GM23338 (cell line): Measurements from ENCODE around the gene PIK3IP1. TPM values are rescaled to one million over a fixed set of nuclear protein-coding genes. Genes with fewer than 3 reads are reported as not detected.

ENCODE experiments used
- ATAC-seq: fragments of 200-7000 bp; cut with Tn5 transposase; 3 replicates; pipeline ENCODE4 v1.9.1; 2020
- DNase-seq: peaks from one replicate; pipeline ENCODE4 v3.0.0-alpha.2; 2015; ENCODE audit warnings: low spot score
- H2AFZ ChIP-seq: fragments of 200-600 bp; sonication (generic); 2 replicates; pipeline ENCODE4 v1.8.0; 2016; ENCODE audit warnings: antibody characterized with exemption, mild to moderate bottlenecking, moderate library complexity
- H3F3A ChIP-seq: fragments of 200-600 bp; sonication (generic); replicated peaks from 2 replicates; pipeline ENCODE4 v1.8.0; 2017; ENCODE audit warnings: antibody characterized with exemption, mixed run types, low read depth
- H3K27ac ChIP-seq: fragments of 200-600 bp; sonication (generic); 2 replicates; pipeline ENCODE4 v1.6.1; 2016; ENCODE audit warnings: low read depth
- H3K27me3 ChIP-seq: fragments of 200-600 bp; sonication (generic); 2 replicates; pipeline ENCODE4 v1.8.0; 2016; ENCODE audit warnings: mild to moderate bottlenecking, mixed run types, moderate library complexity; ENCODE audit not compliant: insufficient read depth
- H3K36me3 ChIP-seq: fragments of 200-600 bp; sonication (generic); 2 replicates; pipeline ENCODE4 v1.8.0; 2016; ENCODE audit warnings: mild to moderate bottlenecking; ENCODE audit not compliant: insufficient read depth
- H3K4me1 ChIP-seq: fragments of 200-600 bp; sonication (generic); 2 replicates; pipeline ENCODE4 v1.8.0; 2016; ENCODE audit warnings: mild to moderate bottlenecking, moderate library complexity; ENCODE audit not compliant: insufficient read depth
- H3K4me2 ChIP-seq: fragments of 200-600 bp; sonication (generic); 2 replicates; pipeline ENCODE4 v1.7.1; 2017; ENCODE audit warnings: mixed run types
- H3K4me3 ChIP-seq: fragments of 200-600 bp; sonication (generic); 2 replicates; pipeline ENCODE4 v1.6.1; 2016; ENCODE audit warnings: mixed run types
- H3K79me2 ChIP-seq: fragments of 200-600 bp; sonication (generic); replicated peaks from 2 replicates; pipeline ENCODE4 v1.8.0; 2017; ENCODE audit warnings: mild to moderate bottlenecking; ENCODE audit not compliant: insufficient read depth
- H3K9me2 ChIP-seq: fragments of 200-600 bp; sonication (generic); 2 replicates; pipeline ENCODE4 v1.8.0; 2017; ENCODE audit not compliant: insufficient read depth
- H4K20me1 ChIP-seq: fragments of 200-600 bp; sonication (generic); replicated peaks from 2 replicates; pipeline ENCODE4 v1.8.0; 2017; ENCODE audit warnings: mild to moderate bottlenecking; ENCODE audit not compliant: insufficient read depth
- H3K27ac Mint-ChIP-seq: 2 replicates; pipeline ENCODE4 v1.8.0; 2020; ENCODE audit warnings: inconsistent platforms, mild to moderate bottlenecking, moderate library complexity, mixed read lengths
- H3K27me3 Mint-ChIP-seq: 3 replicates; pipeline ENCODE4 v1.8.0; 2022; ENCODE audit warnings: low read depth, mild to moderate bottlenecking, moderate library complexity, mixed read lengths, inconsistent platforms; ENCODE audit not compliant: insufficient read depth, poor library complexity
- H3K36me3 Mint-ChIP-seq: 3 replicates; pipeline ENCODE4 v1.8.0; 2021; ENCODE audit warnings: low read depth, mild to moderate bottlenecking, inconsistent platforms, moderate library complexity, mixed read lengths
- H3K4me1 Mint-ChIP-seq: 3 replicates; pipeline ENCODE4 v1.8.0; 2020; ENCODE audit warnings: mild to moderate bottlenecking, inconsistent platforms, mixed read lengths
- H3K4me3 Mint-ChIP-seq: 3 replicates; pipeline ENCODE4 v1.8.0; 2021; ENCODE audit warnings: moderate library complexity, mild to moderate bottlenecking, inconsistent platforms, mixed read lengths
- H3K9me3 Mint-ChIP-seq: 3 replicates; pipeline ENCODE4 v1.8.0; 2020; ENCODE audit warnings: moderate library complexity, mild to moderate bottlenecking, inconsistent platforms, mixed read lengths
- CREB1 ChIP-seq: fragments of 250-450 bp; sonication (Bioruptor Pico); IDR thresholded peaks from 2 replicates; pipeline ENCODE4 v1.5.0; 2020; ENCODE audit warnings: low read depth, mild to moderate bottlenecking, moderate library complexity
- CTCF ChIP-seq, 2 experiments: fragments of 200-600 bp in 1 of 2; sonication (generic) in 1 of 2; conservative IDR thresholded peaks; 2 replicates each; pipeline versions ENCODE4 v1.5.1 to v1.6.1; 2016 to 2017; ENCODE audit warnings: antibody characterized with exemption in 2 of 2, low read depth in 2 of 2, mild to moderate bottlenecking in 2 of 2, moderate library complexity in 1 of 2
- ETS1 ChIP-seq: IDR thresholded peaks from 2 replicates; pipeline ENCODE4 v1.6.1; 2016; ENCODE audit warnings: antibody characterized with exemption
- EZH2 ChIP-seq: fragments of 200-600 bp; sonication (generic); IDR thresholded peaks from one replicate; pipeline ENCODE4 v1.8.0; 2017; ENCODE audit warnings: antibody characterized with exemption, mild to moderate bottlenecking, low read depth; ENCODE audit not compliant: unreplicated experiment
- EZH2phosphoT487 ChIP-seq: fragments of 200-600 bp; sonication (generic); IDR thresholded peaks from one replicate; pipeline ENCODE4 v1.8.1; 2018; ENCODE audit warnings: antibody characterized with exemption; ENCODE audit not compliant: unreplicated experiment
- JUNB ChIP-seq: IDR thresholded peaks from one replicate; pipeline ENCODE4 v1.6.1; 2016; ENCODE audit warnings: antibody characterized with exemption; ENCODE audit not compliant: unreplicated experiment
- NANOG ChIP-seq: IDR thresholded peaks from 2 replicates; pipeline ENCODE4 v1.6.1; 2016; ENCODE audit warnings: antibody characterized with exemption, borderline replicate concordance
- POLR2AphosphoS5 ChIP-seq: IDR thresholded peaks from 2 replicates; pipeline ENCODE4 v1.6.1; 2016; ENCODE audit warnings: antibody characterized with exemption, low read depth
- ZNF114 ChIP-seq: fragments of 250-450 bp; sonication (Bioruptor Pico); IDR thresholded peaks from 2 replicates; pipeline ENCODE4 v1.5.0; 2020; ENCODE audit warnings: mild to moderate bottlenecking, moderate library complexity
- ZNF331 ChIP-seq: fragments of 250-450 bp; sonication (Bioruptor Pico); IDR thresholded peaks from 2 replicates; pipeline ENCODE4 v1.5.0; 2020; ENCODE audit warnings: low read depth, mild to moderate bottlenecking, moderate library complexity
- polyA plus RNA-seq: library from polyadenylated mRNA; unstranded; fragments of >200 nt; fragmentation: Nextera tagmentation; extraction: Ambion mirVana; gene quantifications from 2 replicates; pipeline ENCODE4 v1.2.1, GENCODE V29; 2016
- total RNA-seq: library from RNA; depleted of rRNA; stranded (reverse); fragments of >200 nt; shearing (Covaris generic); gene quantifications from 2 replicates; pipeline ENCODE4 v1.2.3, GENCODE V29; 2014
- TF ChIP-seq, protein P1 (sequence below): IDR thresholded peaks from one replicate; pipeline ENCODE4 v1.6.1; 2018; ENCODE audit warnings: antibody characterized with exemption; ENCODE audit not compliant: unreplicated experiment

The PIK3IP1 gene
- total and polyA plus RNA-seq, 2 experiments from 2014 or later = 1.1 to 2.2 TPM

DNA sequence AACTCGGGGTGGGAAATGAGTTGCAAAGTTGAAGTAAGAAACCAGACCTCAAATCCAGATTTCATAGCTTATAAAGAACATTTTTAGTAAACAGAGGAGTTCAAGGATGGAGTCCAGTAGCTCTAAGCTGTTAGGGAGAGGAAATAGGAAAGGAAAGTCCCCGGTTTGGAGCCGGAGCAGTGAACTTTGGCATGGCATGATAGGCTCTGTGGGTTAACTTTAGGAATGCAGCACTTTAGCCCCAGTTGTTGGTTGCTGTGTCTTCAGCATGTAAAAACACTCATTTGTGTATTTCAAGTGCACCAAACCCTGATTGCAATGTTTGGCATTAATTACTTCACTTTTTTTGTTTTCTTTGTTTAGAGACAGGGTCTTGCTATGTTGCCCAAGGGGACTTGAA lies 8.6 kb upstream of the PIK3IP1 start:
- no peaks in the 10 kb centered on the region for H3K4me1 Mint-ChIP-seq
- TF ChIP-seq, protein P1, sequence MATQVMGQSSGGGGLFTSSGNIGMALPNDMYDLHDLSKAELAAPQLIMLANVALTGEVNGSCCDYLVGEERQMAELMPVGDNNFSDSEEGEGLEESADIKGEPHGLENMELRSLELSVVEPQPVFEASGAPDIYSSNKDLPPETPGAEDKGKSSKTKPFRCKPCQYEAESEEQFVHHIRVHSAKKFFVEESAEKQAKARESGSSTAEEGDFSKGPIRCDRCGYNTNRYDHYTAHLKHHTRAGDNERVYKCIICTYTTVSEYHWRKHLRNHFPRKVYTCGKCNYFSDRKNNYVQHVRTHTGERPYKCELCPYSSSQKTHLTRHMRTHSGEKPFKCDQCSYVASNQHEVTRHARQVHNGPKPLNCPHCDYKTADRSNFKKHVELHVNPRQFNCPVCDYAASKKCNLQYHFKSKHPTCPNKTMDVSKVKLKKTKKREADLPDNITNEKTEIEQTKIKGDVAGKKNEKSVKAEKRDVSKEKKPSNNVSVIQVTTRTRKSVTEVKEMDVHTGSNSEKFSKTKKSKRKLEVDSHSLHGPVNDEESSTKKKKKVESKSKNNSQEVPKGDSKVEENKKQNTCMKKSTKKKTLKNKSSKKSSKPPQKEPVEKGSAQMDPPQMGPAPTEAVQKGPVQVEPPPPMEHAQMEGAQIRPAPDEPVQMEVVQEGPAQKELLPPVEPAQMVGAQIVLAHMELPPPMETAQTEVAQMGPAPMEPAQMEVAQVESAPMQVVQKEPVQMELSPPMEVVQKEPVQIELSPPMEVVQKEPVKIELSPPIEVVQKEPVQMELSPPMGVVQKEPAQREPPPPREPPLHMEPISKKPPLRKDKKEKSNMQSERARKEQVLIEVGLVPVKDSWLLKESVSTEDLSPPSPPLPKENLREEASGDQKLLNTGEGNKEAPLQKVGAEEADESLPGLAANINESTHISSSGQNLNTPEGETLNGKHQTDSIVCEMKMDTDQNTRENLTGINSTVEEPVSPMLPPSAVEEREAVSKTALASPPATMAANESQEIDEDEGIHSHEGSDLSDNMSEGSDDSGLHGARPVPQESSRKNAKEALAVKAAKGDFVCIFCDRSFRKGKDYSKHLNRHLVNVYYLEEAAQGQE = no peak
- no peak for TF ChIP-seq ZNF331
- no peak for TF ChIP-seq CTCF (conservative IDR thresholded peaks at IDR 0.05; ENCODE audit: low read depth in 2 of 2)
- TF ChIP-seq POLR2AphosphoS5 = no peak
- Histone ChIP-seq H3K27ac (no peak overlapping the region), H3K9me2 (no peaks in the 10 kb centered on the region), H3F3A (no peaks in the 10 kb centered on the region), H2AFZ (no peak overlapping the region), H3K4me1 (no peaks in the 10 kb centered on the region), H3K79me2 (no peaks in the 10 kb centered on the region), H3K4me3 (no peak overlapping the region), H4K20me1 (no peaks in the 10 kb centered on the region), H3K36me3 (no peaks in the 10 kb centered on the region), H3K4me2 (no peak overlapping the region), H3K27me3 (no peaks in the 10 kb centered on the region)
- H3K9me3 Mint-ChIP-seq = no peaks in the 10 kb centered on the region
- DNase-seq (no peak), ATAC-seq (no peak)
- no peak overlapping the region for H3K27ac Mint-ChIP-seq
- no peak overlapping the region for H3K4me3 Mint-ChIP-seq
- no peaks in the 10 kb centered on the region for H3K36me3 Mint-ChIP-seq
- no peaks in the 10 kb centered on the region for H3K27me3 Mint-ChIP-seq

DNA sequence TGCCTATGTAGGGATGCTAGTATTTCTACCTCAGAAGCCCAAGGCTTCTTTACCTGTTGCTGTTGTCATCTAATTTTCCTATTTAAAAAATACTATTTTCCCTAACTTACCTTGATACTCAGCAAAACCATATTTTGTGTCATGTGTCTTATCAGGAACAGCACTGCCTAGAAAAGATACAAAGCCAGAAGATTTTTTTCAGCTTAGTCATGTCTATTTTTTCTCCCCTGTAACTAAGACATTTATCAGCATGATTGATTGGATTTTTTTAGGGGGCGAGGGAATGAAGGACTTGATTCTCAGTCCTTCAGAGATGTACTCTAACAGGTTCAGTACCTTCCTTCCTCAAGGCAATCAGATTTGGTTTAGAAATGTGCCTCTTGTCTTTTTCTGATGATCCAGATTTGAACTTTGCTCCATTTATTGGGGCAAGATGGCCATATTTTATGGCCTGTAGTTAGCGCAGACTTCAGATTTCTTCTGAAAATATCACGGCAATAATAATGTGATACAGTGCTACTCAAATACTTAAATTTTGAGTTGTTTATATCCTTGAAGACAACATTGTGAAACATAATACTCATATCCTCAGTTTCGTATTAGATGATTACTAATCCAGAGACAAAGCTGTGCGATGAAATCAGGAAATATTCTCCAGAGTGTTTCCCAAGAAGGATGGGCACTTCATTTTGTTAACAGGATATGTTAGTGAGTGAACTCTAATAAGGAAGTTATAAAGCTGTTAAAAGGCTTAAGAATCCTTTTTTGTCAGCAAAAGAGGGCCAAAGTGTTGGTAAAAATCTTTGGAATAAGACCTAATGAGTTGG lies 3.8 kb upstream of the PIK3IP1 start:
- peaks cover 10% of the 10 kb centered on the region for H3K27me3 Mint-ChIP-seq
- no peak for ATAC-seq
- H3K4me2 ChIP-seq = no peak overlapping the region
- TF ChIP-seq EZH2 (no peak), EZH2phosphoT487 (no peak), ZNF331 (no peak), ETS1 (no peak), POLR2AphosphoS5 (no peak), ZNF114 (CRISPR knock-in tag) (no peak), NANOG (no peak), CTCF (conservative IDR thresholded peaks at IDR 0.05; ENCODE audit: low read depth in 2 of 2) (no peak), JUNB (no peak), CREB1 (CRISPR knock-in tag) (no peak)

More for the DNA sequence above, 3.8 kb upstream of the PIK3IP1 start:
- Histone ChIP-seq H3K4me1 (0 out of 2 replicates have a peak, but pooled peaks cover 8% of the 10 kb centered on the region), H3K27ac (no peak overlapping the region), H3K9me2 (no peaks in the 10 kb centered on the region), H3F3A (peaks cover 5% of the 10 kb centered on the region; the same call in 1 of the 2 replicates), H3K36me3 (no peaks in the 10 kb centered on the region), H3K79me2 (no peaks in the 10 kb centered on the region), H3K4me3 (no peak overlapping the region), H2AFZ (no peak overlapping the region), H3K27me3 (peaks cover 10% of the 10 kb centered on the region), H4K20me1 (no peaks in the 10 kb centered on the region)
- no peak overlapping the region for H3K4me3 Mint-ChIP-seq
- DNase-seq = no peak
- peaks cover 13% of the 10 kb centered on the region for H3K4me1 Mint-ChIP-seq
- no peaks in the 10 kb centered on the region for H3K36me3 Mint-ChIP-seq
- H3K27ac Mint-ChIP-seq = no peak overlapping the region
- H3K9me3 Mint-ChIP-seq = no peaks in the 10 kb centered on the region
